ENCODE data around the gene UBTFL1. TPM values are rescaled to one million over a fixed set of nuclear protein-coding genes. Genes with fewer than 3 reads are reported as not detected.
"Not testable (repeated sequence)": the region's sequence is repeated elsewhere in the genome, so short reads cannot be mapped to it uniquely, and the experiment has no call there.

The UBTFL1 gene
- not detected in 2 replicates for total RNA-seq

GRCh38 chr11:90085650-90086049 lies at the start of gene UBTFL1:
Gene UBTFL1, plus strand, starts transcription at chr11:90085950. Its CDS starts 0 bp downstream, at chr11:90085950.
- not testable (repeated sequence) for DNase-seq (ENCODE audit: low read depth); H3K4me3 ChIP-seq (ENCODE audit: low read depth, low read length)

- H3K4me3 ChIP-seq (ENCODE audit: low read depth, low read length); DNase-seq (ENCODE audit: low read depth): not testable (repeated sequence)
These were observed 34.0 kb upstream of the UBTFL1 start for GRCh38 chr11:90051591-90052209.

- not testable (repeated sequence) for DNase-seq (ENCODE audit: low read depth); H3K4me3 ChIP-seq (ENCODE audit: low read depth, low read length)
These were observed 33.4 kb upstream of the UBTFL1 start for GRCh38 chr11:90052311-90052710.

GRCh38 chr11:90053545-90053944 lies 32.2 kb upstream of the UBTFL1 start:
- not testable (repeated sequence) for H3K4me3 ChIP-seq (ENCODE audit: low read depth, low read length); DNase-seq (ENCODE audit: low read depth)

- not testable (repeated sequence) for DNase-seq (ENCODE audit: low read depth); H3K4me3 ChIP-seq (ENCODE audit: low read depth, low read length)
These were observed 3.0 kb downstream of the UBTFL1 start for GRCh38 chr11:90088731-90089130.

- DNase-seq (ENCODE audit: low read depth); H3K4me3 ChIP-seq (ENCODE audit: low read depth, low read length): not testable (repeated sequence)
These were observed 9.6 kb downstream of the UBTFL1 start for GRCh38 chr11:90095230-90095924.

GRCh38 chr11:90098261-90098660 lies 12.5 kb downstream of the UBTFL1 start:
- H3K4me3 ChIP-seq (ENCODE audit: low read depth, low read length); DNase-seq (ENCODE audit: low read depth): not testable (repeated sequence)

- H3K4me3 ChIP-seq (ENCODE audit: low read depth, low read length): no peak overlapping the region
- no peak for DNase-seq (ENCODE audit: low read depth)
- no peak for TF ChIP-seq CTCF (conservative IDR thresholded peaks at IDR 0.05; ENCODE audit: low read depth, low read length)
These were observed 14.7 kb downstream of the UBTFL1 start for GRCh38 chr11:90100431-90100830.

- no peak for DNase-seq (ENCODE audit: low read depth)
- peak; percentile 35 for TF ChIP-seq CTCF (conservative IDR thresholded peaks at IDR 0.05; ENCODE audit: low read depth, low read length)
- no peak overlapping the region for H3K4me3 ChIP-seq (ENCODE audit: low read depth, low read length)
These were observed 27.8 kb downstream of the UBTFL1 start for GRCh38 chr11:90113541-90113940.

GRCh38 chr11:90120191-90120590 lies 34.4 kb downstream of the UBTFL1 start:
- H3K4me3 ChIP-seq (ENCODE audit: low read depth, low read length): no peak overlapping the region
- no peak for TF ChIP-seq CTCF (conservative IDR thresholded peaks at IDR 0.05; ENCODE audit: low read depth, low read length)

GRCh38 chr11:90124371-90124770 lies 38.6 kb downstream of the UBTFL1 start:
- TF ChIP-seq CTCF (conservative IDR thresholded peaks at IDR 0.05; ENCODE audit: low read depth, low read length): no peak
- H3K4me3 ChIP-seq (ENCODE audit: low read depth, low read length): no peak overlapping the region
- no peak for DNase-seq (ENCODE audit: low read depth)

More at GRCh38 chr11:90120191-90120590, 34.4 kb downstream of the UBTFL1 start:
- DNase-seq (ENCODE audit: low read depth): no peak
